KG1 (cell line): ENCODE data around the gene THOP1.

Experiments
- DNase-seq: peaks from one replicate; lab custom pipeline; 2025; lab: John Stamatoyannopoulos, UW

THOP1 gene

GRCh38 chr19:2762783-2763496, 22.4 kb upstream of the THOP1 start:
- no peak for DNase-seq

- DNase-seq: no peak
Observed at GRCh38 chr19:2763687-2764086, 21.6 kb upstream of the THOP1 start.

GRCh38 chr19:2764945-2765344, 20.4 kb upstream of the THOP1 start:
- no peak for DNase-seq

GRCh38 chr19:2765376-2765775, 19.9 kb upstream of the THOP1 start:
- no peak for DNase-seq

- no peak for DNase-seq
Observed at GRCh38 chr19:2766594-2767372, 18.5 kb upstream of the THOP1 start.

GRCh38 chr19:2767688-2768087, 17.6 kb upstream of the THOP1 start:
- DNase-seq: no peak

GRCh38 chr19:2768365-2769132, 16.8 kb upstream of the THOP1 start:
- DNase-seq: no peak

- no peak for DNase-seq
Observed at GRCh38 chr19:2769218-2769617, 16.1 kb upstream of the THOP1 start.

GRCh38 chr19:2770055-2771013, 15.0 kb upstream of the THOP1 start:
- DNase-seq: no peak

- no peak for DNase-seq
Observed at GRCh38 chr19:2771786-2772674, 13.3 kb upstream of the THOP1 start.

GRCh38 chr19:2774083-2774679, 11.1 kb upstream of the THOP1 start:
- DNase-seq: no peak

- no peak for DNase-seq
Observed at GRCh38 chr19:2774953-2775555, 10.2 kb upstream of the THOP1 start.

- no peak for DNase-seq
Observed at GRCh38 chr19:2775556-2776430, 9.5 kb upstream of the THOP1 start.

- DNase-seq: no peak
Observed at GRCh38 chr19:2777952-2778683, 7.2 kb upstream of the THOP1 start.

- DNase-seq: no peak
Observed at GRCh38 chr19:2779121-2779740, 6.1 kb upstream of the THOP1 start.

- DNase-seq: no peak
Observed at GRCh38 chr19:2780284-2780683, 5.0 kb upstream of the THOP1 start.

- no peak for DNase-seq
Observed at GRCh38 chr19:2782329-2782935, 2.9 kb upstream of the THOP1 start.
